SH-SY5Y (cell line): Measurements from ENCODE around the gene TTBK2.

Experiments used
- GATA2 ChIP-seq: IDR thresholded peaks from 2 replicates; pipeline ENCODE4 v1.6.1; 2011; ENCODE audit warnings: mild to moderate bottlenecking, low read depth, low read length
- GATA3 ChIP-seq: IDR thresholded peaks from 2 replicates; pipeline ENCODE4 v1.6.1; 2011; ENCODE audit warnings: low read depth, mild to moderate bottlenecking, low read length, moderate library complexity

- no peak for TF ChIP-seq GATA3
- no peak for TF ChIP-seq GATA2
Observed at GRCh38 chr15:42719043-42719442, 201.5 kb downstream of the TTBK2 start.
